Measurements from ENCODE around the gene LYZ. TPM values are rescaled to one million over a fixed set of nuclear protein-coding genes. Genes with fewer than 3 reads are reported as not detected.

LYZ gene
- total and polyA plus RNA-seq, 9 of the 15 experiments (the other 6 are each of a cell fraction or from before 2014, with no cell fraction given): 27.2 to 96.3 (median 42.1) TPM

GRCh38 chr12:69339999-69340398, 8.2 kb upstream of the LYZ start (continued):
- TF ChIP-seq ZNF609 (CRISPR knock-in tag; IDR thresholded peaks at IDR 0.05; ENCODE audit: borderline replicate concordance) (no peak), TFAM (CRISPR knock-in tag; conservative IDR thresholded peaks at IDR 0.05) (no peak)

GRCh38 chr12:69341328-69341727, 6.9 kb upstream of the LYZ start:
- Histone ChIP-seq H3K4me2 (ENCODE audit: insufficient read depth, low read length) (no peak overlapping the region), H3K27ac (ENCODE audit: extremely low read depth, low read depth, low read length) (no peak overlapping the region), H3K9me1 (ENCODE audit: control insufficient read depth, insufficient read depth, low read length) (no peaks in the 10 kb centered on the region), H3K4me1 (replicated peaks in 1 of 2; ENCODE audit: control insufficient read depth in 2 of 2, insufficient read depth in 2 of 2, low read length in 2 of 2) (peaks cover 4 to 16% of the 10 kb centered on the region in 2 experiments; a peak in 4 of 5 replicates), H4K20me1 (replicated peaks; ENCODE audit: control insufficient read depth, insufficient read depth, low read length) (no peaks in the 10 kb centered on the region), H3K27me3 (ENCODE audit: control insufficient read depth in 2 of 2, insufficient read depth in 2 of 2, low read length in 2 of 2) (no peaks in the 10 kb centered on the region), H3K9ac (ENCODE audit: insufficient read depth in 1 of 2, low read depth in 2 of 2, low read length in 2 of 2) (peak overlapping the region in 1 of 2 experiments; percentile 5; a peak in 1 of 4 replicates), H3K9me3 (replicated peaks; ENCODE audit: control insufficient read depth, insufficient read depth, low read depth, low read length) (no peaks in the 10 kb centered on the region), H3K79me2 (ENCODE audit: control insufficient read depth, insufficient read depth, low read length) (no peaks in the 10 kb centered on the region), H2AFZ (ENCODE audit: low read depth, low read length) (peak overlapping the region; percentile 66), H3K4me3 (no peak overlapping the region), H3K36me3 (ENCODE audit: control insufficient read depth, insufficient read depth, low read length) (no peaks in the 10 kb centered on the region)
- ChIA-PET POLR2A (interaction anchor here (0.7 to 1.5 kb wide), 2 partner anchors 11 to 305 kb away, joined by 4 to 12 read pairs; no protein-coding TSS in a partner anchor), CTCF (ENCODE audit: low intra/inter-chr PET ratio) (no interaction called here)
- TF ChIP-seq NFE2 (IDR thresholded peaks at IDR 0.05; ENCODE audit: low read depth): peak; percentile 15; the same call in 1 of the 2 replicates
- TF ChIP-seq U2AF2 (optimal IDR thresholded peaks at IDR 0.05; ENCODE audit: low read depth, low read length): no peak
- TF ChIP-seq POLR2H (tag; IDR thresholded peaks at IDR 0.05; ENCODE audit: low read depth): no peak
- intact Hi-C loops (cut with micrococcal nuclease): no loop called here
- 41% methylated on average over 5 of the region's 5 CpGs for WGBS (ENCODE audit: insufficient coverage, low coverage, missing lambda C conversion rate)
- ATAC-seq (peak; percentile 44), FAIRE-seq (no peak), DNase-seq (ENCODE audit: extremely low read depth in 1 of 4, low spot score in 3 of 4) (peak in 1 of 4 experiments; percentile 18)
- in situ Hi-C loops (cut with MboI): no loop called here
- no TSS peak for BruUV-seq (replicated peaks)
